Mesendoderm (in vitro differentiated cells): ENCODE results near the gene SLC25A17.

ENCODE experiments used
- DNase-seq: peaks from one replicate; pipeline ENCODE4 v3.0.0; 2013
- H2AK5ac ChIP-seq: 2 replicates; pipeline ENCODE4 v1.6.1; 2013; ENCODE audit warnings: low read length, inconsistent platforms
- H2BK120ac ChIP-seq: 2 replicates; pipeline ENCODE4 v1.6.1; 2013; ENCODE audit warnings: low read depth, mild to moderate bottlenecking, low read length, moderate library complexity, mixed read lengths
- H2BK15ac ChIP-seq: replicated peaks from 2 replicates; pipeline ENCODE4 v1.6.1; 2013; ENCODE audit warnings: low read depth, mild to moderate bottlenecking, moderate library complexity
- H2BK5ac ChIP-seq: 2 replicates; pipeline ENCODE4 v1.6.1; 2013; ENCODE audit warnings: low read length, inconsistent platforms
- H3K18ac ChIP-seq: 2 replicates; pipeline ENCODE4 v1.6.1; 2013; ENCODE audit warnings: mild to moderate bottlenecking, low read length, mixed read lengths
- H3K23ac ChIP-seq: one replicate; pipeline ENCODE4 v1.6.1; 2013; ENCODE audit warnings: low read length
- H3K27ac ChIP-seq: 2 replicates; pipeline ENCODE4 v1.5.1; 2013; ENCODE audit warnings: low read depth, mild to moderate bottlenecking, inconsistent platforms, low read length, moderate library complexity
- H3K27me3 ChIP-seq: 2 replicates; pipeline ENCODE4 v1.6.1; 2013; ENCODE audit warnings: low read length, control low read depth, mild to moderate bottlenecking, inconsistent platforms; ENCODE audit not compliant: insufficient read depth, poor library complexity
- H3K36me3 ChIP-seq: 2 replicates; pipeline ENCODE4 v1.6.1; 2013; ENCODE audit warnings: low read length, inconsistent platforms; ENCODE audit not compliant: control insufficient read depth, insufficient read depth
- H3K4ac ChIP-seq: one replicate; pipeline ENCODE4 v1.6.1; 2013; ENCODE audit warnings: low read depth, mild to moderate bottlenecking, low read length, moderate library complexity
- H3K4me1 ChIP-seq: 2 replicates; pipeline ENCODE4 v1.6.1; 2013; ENCODE audit warnings: low read depth, low read length, inconsistent platforms; ENCODE audit not compliant: control insufficient read depth
- H3K4me2 ChIP-seq: 2 replicates; pipeline ENCODE4 v1.6.1; 2013; ENCODE audit warnings: low read length
- H3K4me3 ChIP-seq: 2 replicates; pipeline ENCODE4 v1.5.1; 2013; ENCODE audit warnings: mild to moderate bottlenecking, low read length
- H3K56ac ChIP-seq: one replicate; pipeline ENCODE4 v1.6.1; 2013; ENCODE audit warnings: low read length
- H3K79me1 ChIP-seq: 2 replicates; pipeline ENCODE4 v1.6.1; 2013; ENCODE audit warnings: low read length, inconsistent platforms
- H3K79me2 ChIP-seq: 2 replicates; pipeline ENCODE4 v1.6.1; 2013; ENCODE audit warnings: mild to moderate bottlenecking, low read length; ENCODE audit not compliant: control insufficient read depth, insufficient read depth
- H3K9ac ChIP-seq: 2 replicates; pipeline ENCODE4 v1.6.1; 2013; ENCODE audit warnings: low read length, inconsistent platforms
- H4K5ac ChIP-seq: one replicate; pipeline ENCODE4 v1.6.1; 2013; ENCODE audit warnings: low read length
- H4K8ac ChIP-seq: one replicate; pipeline ENCODE4 v1.6.1; 2013; ENCODE audit warnings: low read depth, mild to moderate bottlenecking, control low read depth, low read length, moderate library complexity
- WGBS: extraction: QIAGEN DNeasy Blood & Tissue Kit; methylation state at CpG from one replicate; pipeline ENCODE4 v1.1.7; 2013; ENCODE audit warnings: low lambda C conversion rate, missing lambda C conversion rate; ENCODE audit not compliant: insufficient coverage; ENCODE audit errors: extremely low coverage; 5-methylcytosine and 5-hydroxymethylcytosine counted together

SLC25A17 gene

GRCh38 chr22:40741116-40741515, 78.0 kb downstream of the SLC25A17 start:
- Histone ChIP-seq H4K5ac (no peak overlapping the region), H2BK120ac (no peak overlapping the region), H3K4me2 (no peak overlapping the region), H3K4me3 (no peak overlapping the region), H3K79me1 (no peaks in the 10 kb centered on the region), H3K27ac (no peak overlapping the region), H3K9ac (no peak overlapping the region), H3K56ac (no peak overlapping the region), H2BK15ac (no peak overlapping the region), H2AK5ac (no peak overlapping the region), H3K79me2 (no peaks in the 10 kb centered on the region), H3K27me3 (no peaks in the 10 kb centered on the region), H3K36me3 (no peaks in the 10 kb centered on the region), H2BK5ac (no peak overlapping the region), H3K18ac (no peak overlapping the region), H4K8ac (no peak overlapping the region), H3K4me1 (no peaks in the 10 kb centered on the region), H3K4ac (no peak overlapping the region), H3K23ac (no peak overlapping the region)
- no peak for DNase-seq
- WGBS: no CpG with 5 or more reads among the region's 4 CpGs

- H4K5ac ChIP-seq: no peak overlapping the region
- no CpG with 5 or more reads among the region's 3 CpGs for WGBS
- H3K4me2 ChIP-seq: no peak overlapping the region
- no peak overlapping the region for H3K9ac ChIP-seq
- DNase-seq: no peak
- H3K27ac ChIP-seq: no peak overlapping the region
- no peak overlapping the region for H2BK15ac ChIP-seq
- H3K4ac ChIP-seq: no peak overlapping the region
- H2AK5ac ChIP-seq: no peak overlapping the region
- H3K36me3 ChIP-seq: no peaks in the 10 kb centered on the region
- peak overlapping the region; percentile 19 for H3K56ac ChIP-seq
- no peaks in the 10 kb centered on the region for H3K79me1 ChIP-seq
- no peaks in the 10 kb centered on the region for H3K27me3 ChIP-seq
- H3K23ac ChIP-seq: no peak overlapping the region
- no peak overlapping the region for H4K8ac ChIP-seq
- H3K4me3 ChIP-seq: no peak overlapping the region
- no peak overlapping the region for H2BK120ac ChIP-seq
- H2BK5ac ChIP-seq: no peak overlapping the region
- H3K79me2 ChIP-seq: no peaks in the 10 kb centered on the region
- no peak overlapping the region for H3K18ac ChIP-seq
- no peaks in the 10 kb centered on the region for H3K4me1 ChIP-seq
These were observed 79.4 kb downstream of the SLC25A17 start for GRCh38 chr22:40739721-40740120.

- Histone ChIP-seq H3K79me2 (no peaks in the 10 kb centered on the region), H2BK5ac (no peak overlapping the region)
- WGBS: no CpG with 5 or more reads among the region's 4 CpGs
These were observed 85.2 kb downstream of the SLC25A17 start for GRCh38 chr22:40733919-40734318.

DNA sequence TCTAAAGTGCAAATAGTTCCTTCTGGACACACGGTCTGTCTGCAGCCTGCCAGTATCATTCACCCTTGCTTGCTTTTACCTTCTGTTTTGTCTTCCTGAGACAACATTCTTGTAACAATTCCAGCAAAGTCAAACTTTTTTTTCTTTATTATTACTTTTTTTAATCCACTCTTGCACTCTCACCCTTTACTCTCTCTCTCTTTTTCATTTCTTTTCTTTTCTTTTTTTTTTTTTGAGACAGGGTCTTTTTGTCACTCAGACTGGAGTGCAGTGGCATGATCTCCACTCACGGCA, 86.2 kb downstream of the SLC25A17 start:
- Histone ChIP-seq H3K23ac (no peak overlapping the region), H3K4me3 (no peak overlapping the region), H3K56ac (peak overlapping the region; percentile 65), H3K79me1 (no peaks in the 10 kb centered on the region), H2BK5ac (no peak overlapping the region), H3K36me3 (no peaks in the 10 kb centered on the region), H4K8ac (no peak overlapping the region), H2BK120ac (no peak overlapping the region), H3K9ac (no peak overlapping the region), H2AK5ac (no peak overlapping the region), H4K5ac (no peak overlapping the region), H3K4me2 (no peak overlapping the region), H2BK15ac (no peak overlapping the region), H3K79me2 (no peaks in the 10 kb centered on the region), H3K18ac (no peak overlapping the region), H3K27ac (no peak overlapping the region), H3K4ac (no peak overlapping the region), H3K27me3 (no peaks in the 10 kb centered on the region), H3K4me1 (peaks cover 3% of the 10 kb centered on the region)
- DNase-seq: no peak
- no CpG with 5 or more reads among the region's 2 CpGs for WGBS

More at GRCh38 chr22:40733919-40734318, 85.2 kb downstream of the SLC25A17 start:
- H3K4me1 ChIP-seq: peaks cover 2% of the 10 kb centered on the region
- no peaks in the 10 kb centered on the region for H3K79me1 ChIP-seq
- H2BK120ac ChIP-seq: no peak overlapping the region
- no peak overlapping the region for H2BK15ac ChIP-seq
- H3K9ac ChIP-seq: no peak overlapping the region
- no peak overlapping the region for H3K4ac ChIP-seq
- DNase-seq: peak; percentile 68
- H4K8ac ChIP-seq: no peak overlapping the region
- no peak overlapping the region for H4K5ac ChIP-seq
- no peak overlapping the region for H3K56ac ChIP-seq
- H3K36me3 ChIP-seq: no peaks in the 10 kb centered on the region
- H3K27me3 ChIP-seq: no peaks in the 10 kb centered on the region
- H3K4me3 ChIP-seq: no peak overlapping the region
- H3K23ac ChIP-seq: no peak overlapping the region
- H3K18ac ChIP-seq: no peak overlapping the region
- no peak overlapping the region for H2AK5ac ChIP-seq
- no peak overlapping the region for H3K27ac ChIP-seq
- no peak overlapping the region for H3K4me2 ChIP-seq

DNA sequence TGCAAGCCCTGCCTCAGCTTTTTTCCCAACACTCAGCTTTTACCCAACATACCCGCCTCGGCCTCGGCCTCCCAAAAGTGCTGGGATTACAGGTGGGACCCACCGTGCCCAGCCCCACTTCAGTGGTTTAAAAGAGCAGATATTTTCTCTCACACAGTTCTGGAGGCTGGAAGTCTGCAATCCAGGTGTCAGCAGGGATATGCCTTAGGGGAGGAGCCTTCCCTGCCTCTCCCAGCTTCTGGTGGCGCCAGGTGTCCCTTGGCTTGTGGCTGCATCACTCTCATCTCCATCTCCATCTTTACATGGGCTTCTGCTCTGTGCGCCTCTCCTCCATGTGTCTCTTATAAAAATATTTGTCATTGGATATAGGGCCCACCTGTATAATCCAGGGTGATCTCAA, 89.9 kb downstream of the SLC25A17 start:
- DNase-seq: no peak
- Histone ChIP-seq H3K56ac (no peak overlapping the region), H3K4ac (no peak overlapping the region), H4K8ac (no peak overlapping the region), H2BK120ac (no peak overlapping the region), H3K18ac (no peak overlapping the region), H3K36me3 (no peaks in the 10 kb centered on the region), H3K27me3 (no peaks in the 10 kb centered on the region), H4K5ac (no peak overlapping the region), H3K79me1 (no peaks in the 10 kb centered on the region), H2BK15ac (no peak overlapping the region), H2AK5ac (no peak overlapping the region), H3K4me2 (no peak overlapping the region), H3K4me1 (peaks cover 3% of the 10 kb centered on the region), H3K9ac (no peak overlapping the region), H3K23ac (no peak overlapping the region), H3K79me2 (no peaks in the 10 kb centered on the region), H3K27ac (no peak overlapping the region), H2BK5ac (no peak overlapping the region), H3K4me3 (no peak overlapping the region)
- no CpG with 5 or more reads among the region's 6 CpGs for WGBS

DNA sequence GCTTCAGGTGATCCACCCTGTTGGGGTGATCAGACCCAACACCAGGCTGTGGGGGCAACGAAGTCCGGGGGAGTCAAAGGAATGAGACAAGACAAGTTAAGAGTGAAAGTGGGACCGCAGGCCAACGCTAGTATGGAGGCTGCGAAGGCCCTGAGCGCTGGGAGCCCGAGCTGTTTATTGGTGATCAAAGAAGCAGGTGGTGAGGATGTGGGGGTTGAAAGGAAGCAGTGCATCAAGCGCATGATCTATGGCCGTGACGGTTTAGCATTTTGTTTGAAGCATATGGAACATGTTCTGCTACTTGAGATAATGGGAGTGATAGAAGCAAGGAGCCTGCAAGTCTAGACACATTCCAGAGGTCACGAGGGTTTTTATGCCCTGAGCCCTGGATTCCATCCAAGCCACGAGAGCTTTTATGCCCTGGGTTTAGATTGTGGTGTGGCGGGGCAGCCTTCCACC, 90.4 kb downstream of the SLC25A17 start:
- Histone ChIP-seq H3K4ac (peak overlapping the region; percentile 65), H2AK5ac (no peak overlapping the region), H3K79me2 (no peaks in the 10 kb centered on the region), H3K9ac (no peak overlapping the region), H3K4me3 (no peak overlapping the region), H3K4me2 (no peak overlapping the region), H2BK120ac (no peak overlapping the region), H3K79me1 (no peaks in the 10 kb centered on the region), H2BK5ac (peak overlapping the region; percentile 50), H3K27me3 (no peaks in the 10 kb centered on the region), H2BK15ac (no peak overlapping the region), H4K8ac (no peak overlapping the region), H3K23ac (no peak overlapping the region), H3K18ac (no peak overlapping the region), H3K56ac (peak overlapping the region; percentile 56), H3K4me1 (peaks cover 3% of the 10 kb centered on the region), H4K5ac (no peak overlapping the region), H3K36me3 (no peaks in the 10 kb centered on the region), H3K27ac (peak overlapping the region; percentile 49)
- DNase-seq: peak; percentile 54
- WGBS: no CpG with 5 or more reads among the region's 13 CpGs
